Airway epithelial cell (primary cell): ENCODE data around the gene STAC3. TPM values are rescaled to one million over a fixed set of nuclear protein-coding genes. Genes with fewer than 3 reads are reported as not detected.

Experiments
- total RNA-seq: library from RNA; depleted of rRNA; stranded (reverse); fragments of >200 nt; gene quantifications from 2 replicates; pipeline ENCODE4 v1.2.3, GENCODE V29; 2015

The STAC3 gene
- 0.35 and 1.1 TPM in 2 replicates for total RNA-seq

GRCh38 chr12:57250956-57251355, at the start of gene STAC3:
TSS of gene STAC3 (minus strand) at chr12:57251187. CDS start at chr12:57249636, 1,551 bp downstream.

GRCh38 chr12:57229634-57230380, 21.2 kb downstream of the STAC3 start, which contains the start of gene SHMT2:
TSS of gene SHMT2 (plus strand) at chr12:57229711. CDS start at chr12:57229779, 68 bp downstream.

GRCh38 chr12:57216014-57216911, 34.7 kb downstream of the STAC3 start, which contains the start of gene NXPH4:
TSS of gene NXPH4 (plus strand) at chr12:57216794. CDS start at chr12:57216970, 176 bp downstream.

Other genes with a start within 250 kb of the STAC3 start
- 3.5 and 5.2 TPM in 2 replicates for gene ZBTB39, start 244.6 kb downstream of the STAC3 start, total RNA-seq
- not detected in 2 replicates for gene TAC3, start 234.7 kb downstream of the STAC3 start, total RNA-seq
- gene MYO1A, start 201.1 kb downstream of the STAC3 start, total RNA-seq: not detected in 2 replicates
- gene NEMP1, start 172.4 kb downstream of the STAC3 start, total RNA-seq: 7.5 and 10.4 TPM in 2 replicates
- 72.4 and 73.9 TPM in 2 replicates for gene NAB2, start 162.1 kb downstream of the STAC3 start, total RNA-seq
- 65.3 and 78.1 TPM in 2 replicates for gene STAT6, start 139.8 kb downstream of the STAC3 start, total RNA-seq
- 25.8 and 34.4 TPM in 2 replicates for gene LRP1, start 122.7 kb downstream of the STAC3 start, total RNA-seq
- gene LRP1-AS, start 103.6 kb downstream of the STAC3 start, total RNA-seq: not detected in 2 replicates
- gene NXPH4, start 34.4 kb downstream of the STAC3 start, total RNA-seq: 6.2 and 9.3 TPM in 2 replicates
- gene SHMT2, start 21.5 kb downstream of the STAC3 start, total RNA-seq: 151 and 181 TPM in 2 replicates
- 12.1 and 19.6 TPM in 2 replicates for gene R3HDM2, start 179.9 kb upstream of the STAC3 start, total RNA-seq
- gene INHBC, start 183.6 kb upstream of the STAC3 start, total RNA-seq: 0.74 TPM in 1 of 2 replicates, not detected in the other
- gene INHBE, start 204.1 kb upstream of the STAC3 start, total RNA-seq: 0.21 TPM in 1 of 2 replicates, not detected in the other
- 0.05 and 0.21 TPM in 2 replicates for gene GLI1, start 208.6 kb upstream of the STAC3 start, total RNA-seq
- gene ARHGAP9, start 228.7 kb upstream of the STAC3 start, total RNA-seq: not detected in 2 replicates
- gene MARS1, start 236.9 kb upstream of the STAC3 start, total RNA-seq: 82.6 and 95.9 TPM in 2 replicates